SK-N-SH treated with all-trans-retinoic acid at 6 μM for 48 hours (cell line): ENCODE data around the gene NOSTRIN.

Experiments
- ATAC-seq: fragments of 200-7000 bp; cut with Tn5 transposase; 3 replicates; pipeline ENCODE4 v1.9.1; 2020; ENCODE audit warnings: mild to moderate bottlenecking, moderate library complexity
- ARNTL ChIP-seq: fragments of 450-650 bp; formaldehyde crosslinking; IDR thresholded peaks from 2 replicates; pipeline ENCODE4 v1.5.0; 2020; ENCODE audit warnings: low read depth, mild to moderate bottlenecking, moderate library complexity, borderline replicate concordance
- BACH2 ChIP-seq: fragments of 250-450 bp; sonication (Bioruptor Pico); IDR thresholded peaks from 2 replicates; pipeline ENCODE4 v1.9.0; 2021; ENCODE audit warnings: mild to moderate bottlenecking, borderline replicate concordance
- CREB5 ChIP-seq: fragments of 250-450 bp; sonication (Bioruptor Pico); IDR thresholded peaks from 2 replicates; pipeline ENCODE4 v1.5.1; 2020; ENCODE audit warnings: low read depth, mild to moderate bottlenecking, moderate library complexity
- CSDC2 ChIP-seq: fragments of 250-450 bp; sonication (Bioruptor Pico); IDR thresholded peaks from 2 replicates; pipeline ENCODE4 v1.5.0; 2020; ENCODE audit warnings: mild to moderate bottlenecking, moderate library complexity
- CSRNP3 ChIP-seq: fragments of 250-450 bp; sonication (Bioruptor Pico); IDR thresholded peaks from 2 replicates; pipeline ENCODE4 v1.5.1; 2021; ENCODE audit warnings: mild to moderate bottlenecking, moderate library complexity
- ESRRG ChIP-seq: fragments of 250-450 bp; sonication (Bioruptor Pico); IDR thresholded peaks from 2 replicates; pipeline ENCODE4 v1.6.1; 2021; ENCODE audit warnings: mild to moderate bottlenecking
- GLIS3 ChIP-seq: fragments of 250-450 bp; sonication (Bioruptor Pico); IDR thresholded peaks from 2 replicates; pipeline ENCODE4 v1.5.0; 2020; ENCODE audit warnings: mild to moderate bottlenecking, moderate library complexity
- ISL1 ChIP-seq: fragments of 250-450 bp; sonication (Bioruptor Pico); IDR thresholded peaks from 2 replicates; pipeline ENCODE4 v2.1.2; 2022; ENCODE audit warnings: mild to moderate bottlenecking, moderate library complexity
- OSR1 ChIP-seq: fragments of 250-450 bp; sonication (Bioruptor Pico); IDR thresholded peaks from 2 replicates; pipeline ENCODE4 v1.8.0; 2022; ENCODE audit warnings: moderate library complexity, mild to moderate bottlenecking, inconsistent platforms
- PATZ1 ChIP-seq: fragments of 250-450 bp; sonication (Bioruptor Pico); IDR thresholded peaks from 2 replicates; pipeline ENCODE4 v1.8.0; 2020; ENCODE audit warnings: mild to moderate bottlenecking, moderate library complexity, borderline replicate concordance
- PPARA ChIP-seq: fragments of 250-450 bp; sonication (Bioruptor Pico); IDR thresholded peaks from 2 replicates; pipeline ENCODE4 v1.5.0; 2020; ENCODE audit warnings: mild to moderate bottlenecking, borderline replicate concordance
- RARB ChIP-seq: fragments of 250-450 bp; sonication (Bioruptor Pico); IDR thresholded peaks from 2 replicates; pipeline ENCODE4 v1.8.0; 2021; ENCODE audit warnings: mild to moderate bottlenecking, moderate library complexity
- SNAI2 ChIP-seq: fragments of 250-450 bp; sonication (Bioruptor Pico); IDR thresholded peaks from 2 replicates; pipeline ENCODE4 v1.5.0; 2020; ENCODE audit warnings: mild to moderate bottlenecking, moderate library complexity
- TCF4 ChIP-seq: fragments of 250-450 bp; sonication (Bioruptor Pico); IDR thresholded peaks from 2 replicates; pipeline ENCODE4 v1.8.0; 2021; ENCODE audit warnings: mild to moderate bottlenecking, moderate library complexity, borderline replicate concordance
- TOX ChIP-seq: fragments of 250-450 bp; sonication (Bioruptor Pico); IDR thresholded peaks from 2 replicates; pipeline ENCODE4 v1.8.0; 2021; ENCODE audit warnings: mild to moderate bottlenecking, moderate library complexity, borderline replicate concordance
- TSHZ2 ChIP-seq: fragments of 250-450 bp; sonication (Bioruptor Pico); IDR thresholded peaks from 2 replicates; pipeline ENCODE4 v1.5.0; 2020; ENCODE audit warnings: mild to moderate bottlenecking, moderate library complexity
- ZC3H10 ChIP-seq: fragments of 250-450 bp; sonication (Bioruptor Pico); IDR thresholded peaks from 2 replicates; pipeline ENCODE4 v1.5.1; 2021; ENCODE audit warnings: mild to moderate bottlenecking, moderate library complexity
- ZFP3 ChIP-seq: fragments of 250-450 bp; sonication (Bioruptor Pico); IDR thresholded peaks from 2 replicates; pipeline ENCODE4 v1.5.0; 2020; ENCODE audit warnings: mild to moderate bottlenecking, moderate library complexity
- ZFP30 ChIP-seq: fragments of 450-650 bp; formaldehyde crosslinking; IDR thresholded peaks from 2 replicates; pipeline ENCODE4 v1.5.0; 2022; ENCODE audit warnings: mild to moderate bottlenecking, moderate library complexity
- ZNF565 ChIP-seq: fragments of 450-650 bp; formaldehyde crosslinking; conservative IDR thresholded peaks from 2 replicates; pipeline ENCODE4 v1.5.0; 2020; ENCODE audit warnings: low read depth, mild to moderate bottlenecking, moderate library complexity
- ZNF70 ChIP-seq: fragments of 450-650 bp; formaldehyde crosslinking; IDR thresholded peaks from 2 replicates; pipeline ENCODE4 v1.5.0; 2020; ENCODE audit warnings: mild to moderate bottlenecking, moderate library complexity
- ZNF8 ChIP-seq: fragments of 450-650 bp; formaldehyde crosslinking; IDR thresholded peaks from 2 replicates; pipeline ENCODE4 v1.5.0; 2020; ENCODE audit warnings: mild to moderate bottlenecking, moderate library complexity

Gene NOSTRIN

GRCh38 chr2:168801961-168802858, at the start of gene NOSTRIN:
Gene NOSTRIN (plus strand): TSS chr2:168802637. CDS start chr2:168802647, 10 bp downstream.
- ATAC-seq = peak; percentile 55

GRCh38 chr2:168753765-168754329, 48.6 kb upstream of the NOSTRIN start:
- no peak for ATAC-seq
- TF ChIP-seq ESRRG = no peak
- no peak for TF ChIP-seq TSHZ2 (CRISPR knock-in tag)
- TF ChIP-seq ISL1 (CRISPR knock-in tag) = no peak
- TF ChIP-seq TOX (CRISPR knock-in tag) = no peak
- TF ChIP-seq GLIS3 = no peak
- no peak for TF ChIP-seq ARNTL (CRISPR knock-in tag)
- no peak for TF ChIP-seq ZFP30 (CRISPR knock-in tag)
- TF ChIP-seq BACH2 (CRISPR knock-in tag) = no peak
- no peak for TF ChIP-seq ZFP3 (CRISPR knock-in tag)
- TF ChIP-seq TCF4 (CRISPR knock-in tag) = no peak
- no peak for TF ChIP-seq CREB5 (CRISPR knock-in tag)
- no peak for TF ChIP-seq ZC3H10 (CRISPR knock-in tag)
- no peak for TF ChIP-seq PPARA (CRISPR knock-in tag)
- no peak for TF ChIP-seq PATZ1 (CRISPR knock-in tag)
- no peak for TF ChIP-seq OSR1 (CRISPR knock-in tag)
- no peak for TF ChIP-seq CSRNP3
- no peak for TF ChIP-seq SNAI2 (CRISPR knock-in tag)
- no peak for TF ChIP-seq ZNF8 (CRISPR knock-in tag)

More at GRCh38 chr2:168801961-168802858, at the start of gene NOSTRIN:
- TF ChIP-seq CSDC2 = no peak
- peak; percentile 71; the same call in 1 of the 2 replicates for TF ChIP-seq TOX (CRISPR knock-in tag)

GRCh38 chr2:168757223-168757622, 45.2 kb upstream of the NOSTRIN start:
- no peak for ATAC-seq
- TF ChIP-seq TSHZ2 (CRISPR knock-in tag) (no peak), ESRRG (no peak), TOX (CRISPR knock-in tag) (no peak), PPARA (CRISPR knock-in tag) (no peak), ARNTL (CRISPR knock-in tag) (no peak), ZNF565 (no peak), RARB (CRISPR knock-in tag) (no peak), SNAI2 (CRISPR knock-in tag) (no peak), ZNF70 (CRISPR knock-in tag) (no peak), PATZ1 (CRISPR knock-in tag) (no peak), GLIS3 (no peak)
